ENCODE measurements around the gene OR13C5.
"Not testable (repeated sequence)": the region's sequence is repeated elsewhere in the genome, so short reads cannot be mapped to it uniquely, and the experiment has no call there.

Gene OR13C5, protein sequence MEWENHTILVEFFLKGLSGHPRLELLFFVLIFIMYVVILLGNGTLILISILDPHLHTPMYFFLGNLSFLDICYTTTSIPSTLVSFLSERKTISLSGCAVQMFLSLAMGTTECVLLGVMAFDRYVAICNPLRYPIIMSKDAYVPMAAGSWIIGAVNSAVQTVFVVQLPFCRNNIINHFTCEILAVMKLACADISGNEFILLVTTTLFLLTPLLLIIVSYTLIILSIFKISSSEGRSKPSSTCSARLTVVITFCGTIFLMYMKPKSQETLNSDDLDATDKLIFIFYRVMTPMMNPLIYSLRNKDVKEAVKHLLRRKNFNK

DNA sequence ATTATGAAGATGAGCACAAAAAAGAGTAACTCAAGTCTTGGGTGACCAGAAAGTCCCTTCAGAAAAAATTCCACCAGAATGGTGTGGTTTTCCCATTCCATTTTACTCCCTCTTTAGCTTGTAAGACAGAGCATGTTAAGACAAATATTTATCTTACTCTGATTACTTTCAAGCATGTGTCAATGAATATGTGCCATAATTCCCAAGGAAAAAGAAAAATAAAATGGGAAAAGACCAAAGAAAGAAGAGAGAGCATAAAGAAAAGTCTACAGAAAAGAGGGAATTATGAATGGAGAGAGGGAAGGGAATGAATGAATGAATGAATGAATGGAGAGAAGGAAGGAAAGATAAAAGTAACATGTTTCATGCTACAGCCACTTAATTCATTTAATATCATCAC, at the start of gene OR13C5:
Gene OR13C5, minus strand, starts transcription at position 101 of the 400 bp plus-strand sequence. Its CDS starts 0 bp downstream, at position 101.
- DNase-seq, result not testable (repeated sequence)

DNA sequence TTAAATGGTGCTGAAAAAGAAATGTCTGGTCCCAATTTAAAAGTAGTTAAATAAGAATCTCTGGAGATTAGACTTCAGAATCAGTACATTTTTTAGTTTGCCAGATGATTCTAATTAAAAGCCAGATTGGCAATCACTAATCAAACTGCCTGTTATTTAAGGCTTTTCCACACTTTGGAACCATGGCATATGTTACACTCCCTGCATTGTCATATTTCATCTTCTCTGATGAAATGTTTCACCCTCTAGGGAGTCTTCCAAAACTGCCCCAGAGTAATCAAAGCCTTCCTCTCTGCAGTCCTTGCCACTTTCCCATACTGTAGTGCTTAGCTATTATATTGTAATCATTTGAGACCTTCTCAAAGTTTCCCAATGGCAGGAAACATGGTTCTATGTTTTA, 36.2 kb upstream of the OR13C5 start:
- no peak for DNase-seq

DNA sequence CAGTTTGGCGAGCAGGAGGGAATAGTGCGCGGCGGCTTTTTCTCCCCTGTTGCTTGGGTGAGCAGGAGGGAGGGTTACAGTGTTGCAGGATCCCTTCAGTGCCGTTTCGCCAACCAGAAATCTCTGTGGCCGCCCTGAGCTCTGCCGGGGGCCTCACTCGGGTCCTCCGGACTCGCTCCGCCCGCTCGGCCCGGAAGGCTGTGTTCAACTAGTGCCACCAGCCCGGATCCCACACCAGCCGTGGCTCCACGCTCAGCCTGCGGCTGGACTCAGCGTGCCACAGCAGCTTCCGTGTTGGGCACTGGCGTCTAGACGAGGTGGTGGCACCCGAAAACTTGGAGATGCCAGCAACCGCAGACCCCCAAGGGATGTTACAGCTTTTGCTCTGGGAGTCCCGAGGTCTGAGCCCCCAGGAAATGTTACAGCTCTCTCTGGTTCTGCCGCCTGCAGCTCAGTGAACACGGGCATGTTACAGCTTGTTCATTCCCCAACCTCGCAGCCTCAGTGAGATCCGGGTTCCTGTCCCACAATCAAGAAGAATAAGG, 34.8 kb upstream of the OR13C5 start:
- DNase-seq, result no peak

DNA sequence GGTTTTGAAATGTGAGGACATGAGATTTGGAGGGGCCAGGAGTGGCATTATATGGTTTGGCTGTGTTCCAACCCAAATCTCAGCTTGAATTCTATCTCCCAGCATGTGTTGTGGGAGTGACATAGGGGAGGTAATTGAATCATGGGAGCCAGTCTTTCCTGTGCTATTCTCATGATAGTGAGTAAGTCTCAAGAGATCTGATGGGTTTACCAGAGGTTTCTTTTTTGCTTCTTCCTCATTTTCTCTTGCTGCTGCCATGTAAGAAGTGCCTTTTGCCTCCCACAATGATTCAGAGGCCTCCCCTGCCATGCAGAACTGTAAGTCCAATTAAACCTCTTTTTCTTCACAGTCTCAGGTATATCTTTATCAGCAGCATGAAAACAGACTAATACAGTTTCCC, 26.8 kb upstream of the OR13C5 start:
- DNase-seq, result not testable (repeated sequence)

DNA sequence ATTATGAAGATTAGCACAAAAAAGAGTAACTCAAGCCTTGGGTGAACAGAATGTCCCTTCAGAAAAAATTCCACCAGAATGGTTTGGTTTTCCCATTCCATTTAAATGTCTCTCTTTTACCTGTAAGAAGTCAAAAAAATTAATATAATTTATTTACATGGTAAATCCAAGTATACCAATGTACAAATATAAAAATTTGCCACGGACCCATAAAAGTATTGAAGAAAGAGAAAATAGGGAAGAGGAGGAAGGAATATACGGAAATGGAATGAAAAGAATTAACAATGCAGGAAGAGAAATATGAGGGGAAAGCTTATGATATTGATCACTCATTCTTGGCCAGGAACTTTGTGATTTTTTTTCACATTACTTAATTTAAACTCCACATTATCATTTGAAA, 18.9 kb upstream of the OR13C5 start, which contains the start of gene OR13C9:
Gene OR13C9, minus strand, starts transcription at position 101 of the 400 bp plus-strand sequence. Its CDS starts 0 bp downstream, at position 101.
- DNase-seq, result no peak

DNA sequence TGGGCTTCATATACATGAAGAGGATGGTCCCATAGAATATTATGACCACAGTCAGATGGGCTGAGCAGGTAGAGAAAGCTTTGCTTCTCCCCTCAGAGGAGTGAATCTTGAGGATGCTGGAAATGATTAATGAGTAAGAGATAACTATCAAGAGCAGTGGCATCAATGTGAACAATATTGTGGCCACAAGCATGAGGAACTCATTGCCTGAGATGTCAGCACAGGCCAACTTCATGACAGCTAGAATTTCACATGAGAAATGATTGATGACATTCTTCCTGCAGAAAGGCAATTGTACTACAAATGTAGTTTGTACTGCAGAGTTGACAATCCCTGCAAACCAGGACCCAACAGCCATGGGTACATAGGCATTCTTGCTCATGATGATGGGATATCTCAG, 18.2 kb upstream of the OR13C5 start:
- DNase-seq, result no peak

DNA sequence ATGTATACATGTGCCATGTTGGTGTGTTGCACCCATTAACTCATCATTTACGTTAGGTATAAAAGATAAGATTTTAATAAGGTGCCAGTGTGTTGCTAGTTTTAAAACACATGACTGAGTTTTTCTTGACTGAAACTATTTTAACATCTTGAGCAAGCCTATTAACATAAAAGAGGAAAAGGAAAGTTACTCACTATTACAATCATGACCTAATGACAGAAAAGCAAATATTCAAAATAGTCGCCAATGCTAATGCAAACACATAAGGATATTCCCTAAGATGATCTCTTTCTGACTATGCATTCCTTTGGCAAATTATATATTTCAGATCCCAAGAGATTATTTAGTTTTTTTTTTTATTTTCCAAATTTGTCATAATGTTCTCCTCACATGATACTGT, 12.0 kb upstream of the OR13C5 start:
- DNase-seq, result no peak

DNA sequence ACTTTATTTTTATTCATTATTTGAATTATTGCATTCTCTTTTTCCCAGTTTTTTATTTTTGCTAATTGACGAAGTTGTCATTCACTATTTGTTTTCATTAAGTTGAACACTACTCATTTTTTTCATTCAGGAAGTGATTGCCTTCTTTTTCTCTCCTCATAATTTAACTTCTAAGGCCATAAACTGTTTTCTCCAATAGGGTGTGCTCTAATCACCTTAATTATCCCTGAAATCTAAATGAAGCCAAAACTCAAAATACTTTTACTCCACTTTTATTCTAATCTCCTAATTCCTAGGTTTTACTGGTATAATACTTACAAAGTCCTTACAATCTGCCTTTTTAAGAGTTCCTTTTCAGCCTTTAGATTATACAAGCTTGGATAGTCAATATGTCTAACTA, 9.1 kb upstream of the OR13C5 start:
- DNase-seq, result no peak

DNA sequence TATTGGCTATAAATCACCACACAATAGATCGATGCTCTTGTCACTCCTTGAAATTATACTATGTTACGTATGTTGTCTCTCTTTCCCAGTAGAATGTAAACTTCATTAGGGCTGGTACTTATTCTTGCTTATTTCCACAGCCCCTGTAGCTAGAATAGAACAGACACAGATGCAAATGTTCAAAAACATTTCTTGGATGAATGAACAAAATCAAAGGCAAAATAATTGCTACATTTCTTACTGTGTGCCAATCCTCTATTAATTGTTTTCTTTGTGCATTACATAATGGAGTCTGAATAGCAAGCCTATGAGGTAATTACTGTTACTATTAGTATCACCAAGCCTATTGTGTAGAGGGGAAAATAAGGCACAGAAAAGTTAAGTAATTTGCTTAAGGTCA, 6.9 kb upstream of the OR13C5 start:
- DNase-seq, result no peak

DNA sequence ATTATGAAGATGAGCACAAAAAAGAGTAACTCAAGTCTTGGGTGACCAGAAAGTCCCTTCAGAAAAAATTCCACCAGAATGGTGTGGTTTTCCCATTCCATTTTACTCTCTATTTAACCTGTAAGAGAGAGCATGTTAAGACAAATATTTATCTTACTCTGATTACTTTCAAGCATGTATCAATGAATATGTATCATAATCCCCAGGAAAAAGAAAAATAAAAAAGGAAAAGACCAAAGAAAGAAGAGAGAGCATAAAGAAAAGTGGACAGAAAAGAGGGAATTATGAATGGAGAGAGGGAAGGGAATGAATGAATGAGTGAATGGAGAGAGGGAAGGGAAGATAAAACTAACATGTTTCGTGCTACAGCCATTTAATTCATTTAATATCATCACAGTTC, 6.3 kb upstream of the OR13C5 start, which contains the start of gene OR13C2:
Gene OR13C2, minus strand, starts transcription at position 101 of the 400 bp plus-strand sequence. Its CDS starts 0 bp downstream, at position 101.
- not testable (repeated sequence) for DNase-seq

DNA sequence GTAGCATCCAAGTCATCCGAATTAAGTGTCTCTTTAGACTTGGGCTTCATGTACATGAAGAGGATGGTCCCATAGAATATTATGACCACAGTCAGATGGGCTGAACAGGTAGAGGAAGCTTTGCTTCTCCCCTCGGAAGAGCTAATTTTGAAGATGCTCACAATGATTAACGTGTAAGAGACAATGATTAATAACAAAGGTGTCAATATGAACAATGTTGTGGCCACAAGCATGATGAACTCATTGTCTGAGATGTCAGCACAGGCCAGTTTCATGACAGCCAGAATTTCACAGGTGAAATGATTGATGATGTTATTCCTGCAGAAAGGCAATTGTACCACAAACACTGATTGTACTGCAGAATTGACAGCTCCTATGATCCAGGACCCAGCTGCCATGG, 5.6 kb upstream of the OR13C5 start:
- DNase-seq, result no peak

DNA sequence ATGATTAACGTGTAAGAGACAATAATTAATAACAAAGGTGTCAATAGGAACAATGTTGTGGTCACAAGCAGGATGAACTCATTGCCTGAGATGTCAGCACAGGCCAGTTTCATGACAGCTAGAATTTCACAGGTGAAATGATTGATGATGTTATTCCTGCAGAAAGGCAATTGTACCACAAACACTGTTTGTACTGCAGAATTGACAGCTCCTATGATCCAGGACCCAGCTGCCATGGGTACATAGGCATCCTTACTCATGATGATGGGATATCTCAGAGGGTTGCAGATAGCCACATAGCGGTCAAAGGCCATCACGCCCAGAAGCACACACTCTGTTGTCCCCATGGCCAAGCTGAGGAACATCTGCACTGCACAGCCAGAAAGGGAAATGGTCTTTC, 464 bp downstream of the OR13C5 start:
- DNase-seq, result not testable (repeated sequence)

DNA sequence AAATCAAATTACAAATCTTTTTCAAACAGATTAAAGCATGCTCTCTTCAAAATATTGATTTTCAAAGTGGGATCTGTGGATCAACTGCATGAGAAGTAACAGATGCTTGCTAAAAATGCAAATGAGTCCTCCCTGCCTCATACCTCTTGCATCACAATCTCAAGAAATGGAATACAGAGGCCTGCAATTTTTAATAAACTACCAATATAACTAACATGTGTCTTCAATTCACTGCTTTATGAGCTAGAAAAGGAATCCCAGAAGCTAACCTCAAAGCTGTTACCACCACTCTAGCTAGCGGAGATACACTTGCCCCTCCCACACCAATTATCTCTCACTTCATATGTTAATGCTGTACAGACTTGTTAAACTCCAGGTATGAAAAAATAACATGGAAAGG, 9.6 kb downstream of the OR13C5 start:
- no peak for DNase-seq

DNA sequence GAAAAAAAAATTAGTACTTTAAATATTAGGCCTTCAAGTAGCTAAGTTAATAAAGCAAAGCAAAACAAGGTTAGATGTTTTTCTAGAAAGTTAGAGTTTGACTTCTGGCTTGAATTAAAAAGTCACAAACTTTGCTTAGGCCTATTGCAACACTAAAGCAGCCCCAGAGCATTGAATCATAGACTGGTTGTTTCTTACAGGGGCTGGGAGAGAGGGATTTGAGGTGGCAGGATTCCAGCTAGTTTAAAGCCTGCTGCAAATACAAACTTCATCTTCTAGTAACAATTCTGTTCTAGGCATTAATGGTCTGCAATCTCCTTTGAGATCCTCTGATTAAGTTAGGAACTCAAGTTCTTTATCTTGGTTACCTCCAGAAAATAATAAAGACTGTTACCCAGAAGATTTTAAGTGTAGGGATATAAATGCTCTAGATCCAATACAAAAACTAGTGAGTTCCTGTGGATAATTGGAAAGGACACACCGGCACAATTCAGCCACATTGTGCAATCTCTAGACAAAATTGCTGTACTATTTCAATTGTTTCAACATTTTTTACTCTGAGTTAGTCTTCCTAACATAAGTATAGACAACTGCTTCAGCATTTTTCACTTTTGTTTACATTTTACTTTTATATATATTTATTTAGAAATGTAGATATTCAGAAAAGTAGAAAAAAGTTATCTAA, 12.6 kb downstream of the OR13C5 start:
- no peak for DNase-seq

DNA sequence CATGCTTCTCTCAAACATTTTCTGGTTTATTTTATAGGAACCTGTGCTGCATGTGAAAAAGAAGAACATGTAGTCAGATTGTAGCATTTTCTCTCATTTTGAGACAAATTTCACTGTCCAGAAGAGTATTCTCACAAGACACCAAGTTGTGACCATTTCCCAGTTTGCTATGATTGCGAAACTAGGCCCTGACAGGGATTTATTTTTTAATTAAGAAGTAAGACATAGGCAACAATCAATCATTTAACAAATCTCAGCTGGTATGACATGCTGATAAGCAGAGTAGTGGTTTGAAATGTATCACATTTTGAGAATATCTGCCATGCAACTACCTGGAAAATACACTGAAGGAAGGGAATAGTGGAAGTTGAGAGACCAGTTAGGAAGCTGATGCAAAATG, 18.7 kb downstream of the OR13C5 start:
- DNase-seq, result no peak

DNA sequence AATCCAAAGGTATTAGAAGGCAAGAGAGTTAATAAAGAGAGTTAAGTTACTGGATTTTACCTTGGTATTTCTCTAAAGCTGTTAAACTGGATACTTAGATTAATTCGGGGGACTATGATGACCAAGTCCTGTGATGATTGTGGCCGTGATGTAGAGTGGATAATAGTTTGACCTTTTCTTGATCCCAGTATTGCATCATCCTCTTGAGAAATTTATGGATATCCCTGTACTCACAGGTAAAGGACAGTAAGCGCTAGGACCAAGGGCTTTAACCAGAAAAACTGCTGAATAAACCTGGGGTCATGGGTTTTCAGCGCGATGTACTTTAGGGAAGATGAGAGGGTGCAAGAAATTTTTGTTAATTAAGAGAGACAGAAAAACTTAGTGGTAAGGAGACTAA, 21.9 kb downstream of the OR13C5 start:
- no peak for DNase-seq

DNA sequence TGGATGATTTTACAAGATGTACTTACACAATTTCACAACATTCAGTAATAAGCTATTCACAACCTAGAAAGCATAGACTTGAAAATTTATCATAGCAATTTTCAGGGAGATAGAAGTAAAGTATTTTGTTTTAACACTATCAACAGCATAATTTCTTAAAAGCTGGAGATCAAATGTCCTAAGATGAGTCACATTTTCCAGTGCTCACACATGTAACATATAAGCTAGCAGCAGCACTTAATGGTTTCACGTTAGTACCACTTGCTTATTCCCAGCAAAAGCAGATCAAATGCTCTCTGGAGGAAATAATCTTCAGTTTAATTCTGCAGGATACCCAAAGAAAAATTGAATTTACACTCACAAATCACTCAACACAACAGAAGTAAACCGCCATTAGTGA, 23.8 kb downstream of the OR13C5 start:
- no peak for DNase-seq

DNA sequence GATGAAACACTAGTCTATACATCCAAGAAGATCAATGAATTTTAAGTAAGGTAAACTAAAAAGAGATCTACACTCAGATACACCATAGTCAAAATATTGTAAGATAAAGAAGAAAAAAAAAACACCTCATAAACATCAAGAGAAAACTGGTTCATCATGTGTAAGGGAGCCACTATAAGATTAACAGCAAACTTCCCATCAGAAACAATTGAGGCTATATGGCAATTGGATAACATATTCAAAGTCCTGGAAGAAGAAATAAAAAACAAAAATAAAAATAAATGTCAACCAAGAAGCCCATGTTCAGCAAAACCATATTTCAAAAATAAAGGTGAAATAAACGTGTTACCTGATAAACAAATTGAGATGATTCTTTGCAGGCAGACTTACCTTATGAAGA, 26.6 kb downstream of the OR13C5 start:
- DNase-seq, result no peak

DNA sequence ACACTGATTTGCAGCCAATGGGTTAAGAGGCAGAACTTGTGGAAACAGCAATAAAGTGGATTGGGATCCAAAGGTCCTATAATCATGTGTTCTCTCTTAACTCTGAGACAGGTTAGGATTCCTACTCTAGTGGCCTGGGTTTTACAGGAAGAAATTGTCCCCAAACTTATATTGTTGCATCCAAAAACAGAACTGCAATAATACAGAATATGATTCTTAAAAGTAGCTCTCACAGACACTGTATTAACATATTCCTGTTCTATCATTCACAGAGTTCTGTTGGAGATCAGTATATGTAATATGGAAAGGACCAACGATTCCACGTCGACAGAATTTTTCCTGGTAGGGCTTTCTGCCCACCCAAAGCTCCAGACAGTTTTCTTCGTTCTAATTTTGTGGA, 30.3 kb downstream of the OR13C5 start, which contains the start of gene OR13C8:
Gene OR13C8, plus strand, starts transcription at position 301 of the 400 bp plus-strand sequence. Its CDS starts 0 bp downstream, at position 301.
- no peak for DNase-seq

DNA sequence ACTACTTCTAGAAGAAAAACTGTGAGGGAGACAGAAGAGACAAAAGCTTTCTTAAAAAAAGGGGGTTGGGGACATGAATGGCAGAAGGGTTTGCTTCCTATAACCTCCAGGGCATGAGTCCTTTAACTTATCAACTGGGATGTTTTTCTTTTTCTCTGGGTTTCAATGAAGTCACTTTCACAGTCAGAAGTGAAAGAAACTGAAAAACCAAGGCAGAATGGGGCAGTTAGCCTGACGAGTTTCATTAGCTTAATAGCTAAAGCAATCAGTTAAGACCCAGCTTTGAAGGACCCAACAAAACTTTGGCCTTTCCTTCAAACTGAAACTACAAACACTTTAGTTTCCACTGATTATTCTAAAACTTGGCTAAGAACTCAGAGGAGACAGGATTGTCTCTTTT, 34.9 kb downstream of the OR13C5 start:
- no peak for DNase-seq

DNA sequence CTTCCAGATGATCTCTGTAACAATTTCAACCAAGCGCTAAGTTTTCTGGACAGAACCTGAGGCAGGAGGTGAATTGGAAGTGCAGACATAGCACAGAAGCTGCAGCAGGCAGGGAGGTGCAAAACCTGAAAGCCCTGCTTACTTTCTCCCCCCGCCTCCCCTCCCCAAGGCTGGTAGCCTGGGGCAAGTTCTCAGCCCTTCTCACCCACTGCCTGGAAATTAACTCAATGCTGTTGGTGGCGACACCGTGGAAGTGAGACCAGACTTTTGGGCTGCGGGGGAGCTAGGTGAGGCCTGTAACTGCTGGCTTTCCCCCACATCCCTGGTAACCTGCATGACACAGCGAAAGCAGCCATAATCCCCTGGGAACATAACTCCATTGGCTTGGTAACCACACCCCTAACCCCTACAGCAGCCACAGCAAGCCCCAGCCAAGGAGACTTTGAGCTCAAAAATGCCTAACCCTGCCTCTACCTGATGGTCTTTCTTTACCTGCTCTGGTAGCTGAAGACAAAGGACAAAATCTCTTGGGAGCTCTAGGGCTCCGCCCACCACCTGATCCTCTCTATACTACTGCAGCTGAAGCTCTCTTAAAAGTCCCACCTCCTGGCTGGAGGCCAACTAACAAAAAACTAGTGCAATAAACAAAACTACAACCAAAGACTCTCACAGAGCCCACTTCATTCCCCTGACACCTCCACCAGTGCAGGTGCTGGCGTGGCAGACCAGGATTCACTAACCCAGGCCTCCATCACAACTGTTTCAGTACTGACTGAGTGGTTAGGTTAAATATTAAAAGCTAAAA, 42.2 kb downstream of the OR13C5 start:
- no peak for DNase-seq

DNA sequence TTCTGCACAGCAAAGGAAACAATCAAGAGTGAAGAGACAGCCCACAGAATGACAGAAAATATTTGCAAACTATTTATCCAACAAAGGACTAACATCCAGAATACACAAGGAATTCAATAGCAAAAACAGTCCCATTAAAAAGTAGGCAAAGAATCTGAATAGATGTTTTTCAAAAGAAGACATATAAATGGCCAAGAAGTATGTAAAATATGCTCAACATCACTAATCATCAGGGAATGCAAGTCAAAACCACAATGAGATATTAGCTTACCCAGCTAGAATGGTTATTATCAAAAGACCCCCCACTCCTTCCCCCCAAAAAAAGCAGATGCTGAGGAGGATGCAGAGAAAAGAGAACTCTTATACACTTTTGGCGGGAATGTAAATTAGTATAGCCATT, 43.7 kb downstream of the OR13C5 start:
- DNase-seq, result no peak

DNA sequence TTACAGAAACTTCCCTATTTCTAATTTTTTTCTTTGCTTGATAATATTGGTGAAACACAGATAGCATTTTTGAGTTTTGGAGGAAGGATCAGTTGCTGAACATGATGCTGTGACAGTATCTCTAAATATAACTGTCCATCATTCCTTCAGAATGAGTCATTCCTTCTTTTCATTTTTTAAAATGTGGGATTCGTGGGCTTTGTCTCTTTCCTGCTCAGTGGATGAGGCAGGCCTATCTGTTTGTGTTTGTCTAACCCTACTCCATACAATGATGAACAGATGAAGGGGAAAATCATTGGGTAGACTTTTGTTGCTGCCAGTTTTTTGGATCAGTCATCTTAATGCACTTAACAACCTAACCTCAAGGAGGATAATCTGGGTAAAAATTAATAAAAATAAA, 46.0 kb downstream of the OR13C5 start:
- no peak for DNase-seq

All from NCI-H2227 treated with DMSO at 0.1 percent for 48 hours (cell line).